ENCODE measurements around the gene TAOK1. TPM values are rescaled to one million over a fixed set of nuclear protein-coding genes. Genes with fewer than 3 reads are reported as not detected.
A peak's percentile ranks its signal among the peaks of the same experiment; 100 is the strongest.

The TAOK1 gene
- total and polyA plus RNA-seq, 4 donors, result 4.3 to 20.5 (median 12.6) TPM

GRCh38 chr17:29412780-29413565 lies 22.8 kb downstream of the TAOK1 start:
- no peak for DNase-seq (ENCODE audit: low spot score)
- Histone ChIP-seq H3K36me3 (ENCODE audit: control insufficient read depth in 4 of 4, insufficient read depth in 3 of 4, low read depth in 1 of 4, low read length in 3 of 4) (no peaks in the 10 kb centered on the region), H3K9ac (ENCODE audit: low read depth in 1 of 2, low read length in 2 of 2) (no peak overlapping the region), H3K27ac (ENCODE audit: low read depth in 1 of 2, low read length in 2 of 2) (no peak overlapping the region), H3K4me1 (ENCODE audit: control insufficient read depth in 4 of 4, insufficient read depth in 4 of 4, low read length in 3 of 4) (peaks cover 0 to 2% (median 0%) of the 10 kb centered on the region in 4 donors), H3K9me3 (ENCODE audit: control insufficient read depth in 4 of 4, low read length in 3 of 4) (no peaks in the 10 kb centered on the region), H3K27me3 (ENCODE audit: control insufficient read depth in 4 of 4, insufficient read depth in 4 of 4, low read length in 3 of 4) (no peaks in the 10 kb centered on the region), H3K4me3 (ENCODE audit: low read depth in 1 of 3, low read length in 3 of 3) (no peak overlapping the region)
- TF ChIP-seq RXRA (IDR thresholded peaks at IDR 0.05) (peak; percentile 13 to 23), RAD21 (IDR thresholded peaks at IDR 0.05) (no peak)
- 82% methylated on average over 7 of the region's 7 CpGs for WGBS

- Histone ChIP-seq H3K27me3 (ENCODE audit: control insufficient read depth in 4 of 4, insufficient read depth in 4 of 4, low read length in 3 of 4) (no peaks in the 10 kb centered on the region), H3K9ac (ENCODE audit: low read depth in 1 of 2, low read length in 2 of 2) (no peak overlapping the region), H3K4me1 (ENCODE audit: control insufficient read depth in 4 of 4, insufficient read depth in 4 of 4, low read length in 3 of 4) (peaks cover 0 to 4% (median 2%) of the 10 kb centered on the region in 4 donors), H3K27ac (ENCODE audit: low read depth in 1 of 2, low read length in 2 of 2) (no peak overlapping the region), H3K9me3 (ENCODE audit: control insufficient read depth in 4 of 4, low read length in 3 of 4) (no peaks in the 10 kb centered on the region), H3K36me3 (ENCODE audit: control insufficient read depth in 4 of 4, insufficient read depth in 3 of 4, low read depth in 1 of 4, low read length in 3 of 4) (peaks cover 0 to 1% (median 0%) of the 10 kb centered on the region in 4 donors), H3K4me3 (ENCODE audit: low read depth in 1 of 3, low read length in 3 of 3) (no peak overlapping the region)
- TF ChIP-seq NR2F2 (IDR thresholded peaks at IDR 0.05) (no peak), ZBTB33 (IDR thresholded peaks at IDR 0.05) (no peak), SP1 (IDR thresholded peaks at IDR 0.05) (no peak), EGR1 (IDR thresholded peaks at IDR 0.05; ENCODE audit: low read depth in 2 of 2) (no peak), TAF1 (conservative IDR thresholded peaks at IDR 0.05) (no peak), GABPA (IDR thresholded peaks at IDR 0.05 in 1 of 2, conservative IDR thresholded peaks at IDR 0.05 in 1 of 2) (no peak), ATF3 (IDR thresholded peaks at IDR 0.05) (no peak), HNF4A (conservative IDR thresholded peaks at IDR 0.05) (no peak), FOXA2 (IDR thresholded peaks at IDR 0.05) (no peak), HNF4G (IDR thresholded peaks at IDR 0.05) (no peak), RXRA (IDR thresholded peaks at IDR 0.05) (no peak)
- 54% methylated on average over 6 of the region's 6 CpGs for WGBS
- DNase-seq (ENCODE audit: low spot score), result no peak
Measured at GRCh38 chr17:29420128-29420527, 30.0 kb downstream of the TAOK1 start.

GRCh38 chr17:29430275-29430674 lies 40.1 kb downstream of the TAOK1 start:
- no peak for DNase-seq (ENCODE audit: low spot score)
- 53% methylated on average over 4 of the region's 4 CpGs for WGBS

More at GRCh38 chr17:29430275-29430674, 40.1 kb downstream of the TAOK1 start:
- Histone ChIP-seq H3K4me3 (ENCODE audit: low read depth in 1 of 3, low read length in 3 of 3) (no peak overlapping the region), H3K4me1 (ENCODE audit: control insufficient read depth in 4 of 4, insufficient read depth in 4 of 4, low read length in 3 of 4) (peaks cover 0 to 6% (median 0%) of the 10 kb centered on the region in 4 donors), H3K36me3 (ENCODE audit: control insufficient read depth in 4 of 4, insufficient read depth in 3 of 4, low read depth in 1 of 4, low read length in 3 of 4) (no peaks in the 10 kb centered on the region), H3K9ac (ENCODE audit: low read depth in 1 of 2, low read length in 2 of 2) (no peak overlapping the region), H3K27me3 (ENCODE audit: control insufficient read depth in 4 of 4, insufficient read depth in 4 of 4, low read length in 3 of 4) (no peaks in the 10 kb centered on the region), H3K27ac (ENCODE audit: low read depth in 1 of 2, low read length in 2 of 2) (no peak overlapping the region), H3K9me3 (ENCODE audit: control insufficient read depth in 4 of 4, low read length in 3 of 4) (no peaks in the 10 kb centered on the region)
- TF ChIP-seq FOXA2 (IDR thresholded peaks at IDR 0.05), result no peak
- peak in 1 of 2 donors; percentile 49 for TF ChIP-seq HNF4A (conservative IDR thresholded peaks at IDR 0.05)
- TF ChIP-seq REST (IDR thresholded peaks at IDR 0.05), result peak; percentile 17

Measured in liver (tissue), 9 donors.